GM12878 (cell line): ENCODE data around the gene NRSN2. TPM values are rescaled to one million over a fixed set of nuclear protein-coding genes. Genes with fewer than 3 reads are reported as not detected.

Experiments
- ATAC-seq: fragments of 200-7000 bp; cut with Tn5 transposase; 3 replicates; pipeline ENCODE4 v1.9.1; 2020; ENCODE audit warnings: mild to moderate bottlenecking, moderate library complexity
- BruUV-seq: library from RNA; stranded (reverse); fragments of 400-500 nt; replicated peaks from 2 replicates; lab custom pipeline; 2021; lab: Mats Ljungman, UMichigan
- CTCF ChIA-PET: fragments of 300-600 bp; sonication (Branson Sonifier 250); formaldehyde crosslinking; extraction: SDS; loops from one replicate; lab custom pipeline; 2021; ENCODE audit warnings: inconsistent platforms; lab: Yijun Ruan, JAX
- POLR2A ChIA-PET: fragments of 350-600 bp; formaldehyde crosslinking; extraction: SDS; loops from one replicate; lab custom pipeline; 2021; ENCODE audit warnings: inconsistent platforms; lab: Charles Lee
- RAD21 ChIA-PET: fragments of 300-600 bp; sonication (Branson Sonifier 250); formaldehyde crosslinking; loops from one replicate; lab custom pipeline; 2023; ENCODE audit warnings: antibody characterized with exemption; ENCODE audit not compliant: unreplicated experiment; lab: Charles Lee
- SMC1A ChIA-PET: fragments of 300-600 bp; sonication (Branson Sonifier 250); formaldehyde crosslinking; loops from one replicate; lab custom pipeline; 2023; ENCODE audit not compliant: unreplicated experiment, uncharacterized antibody; lab: Charles Lee
- DNase-seq: peaks from one replicate; pipeline ENCODE4 v3.0.0-alpha.2; 2011; ENCODE audit warnings: low read depth, low spot score
- FAIRE-seq: peaks from 3 replicates; lab custom pipeline; 2011; peaks lifted over from hg19 to GRCh38; lab: Jason Lieb, UNC
- H2AFZ ChIP-seq: 2 replicates; pipeline ENCODE4 v1.6.0; 2011; ENCODE audit warnings: low read depth, low read length, control low read depth; ENCODE audit not compliant: control insufficient read depth
- H3K27ac ChIP-seq: 2 replicates; pipeline ENCODE4 v1.5.1; 2011; ENCODE audit warnings: control low read depth; ENCODE audit not compliant: control insufficient read depth, insufficient read depth
- H3K27me3 ChIP-seq, 2 experiments: replicated peaks in 1 of 2; 2 replicates each; pipeline versions ENCODE4 v1.6.0 to v1.6.1; 2011; ENCODE audit warnings: low read length in 1 of 2; ENCODE audit not compliant: control insufficient read depth in 2 of 2, insufficient read depth in 2 of 2
- H3K36me3 ChIP-seq, 2 experiments: 2 replicates each; pipeline ENCODE4 v1.5.1; 2011; ENCODE audit warnings: low read length in 1 of 2; ENCODE audit not compliant: control insufficient read depth in 2 of 2, insufficient read depth in 2 of 2
- H3K4me1 ChIP-seq: 2 replicates; pipeline ENCODE4 v1.6.1; 2011; ENCODE audit warnings: mild to moderate bottlenecking, low read length, moderate library complexity, mixed read lengths; ENCODE audit not compliant: control insufficient read depth, insufficient read depth
- H3K4me2 ChIP-seq: 2 replicates; pipeline ENCODE4 v1.6.0; 2011; ENCODE audit warnings: control low read depth; ENCODE audit not compliant: control insufficient read depth, insufficient read depth
- H3K4me3 ChIP-seq: fragments of 200-600 bp; sonication (generic); 2 replicates; pipeline ENCODE4 v1.5.1; 2016
- H3K79me2 ChIP-seq: 2 replicates; pipeline ENCODE4 v1.6.0; 2011; ENCODE audit warnings: low read length; ENCODE audit not compliant: control insufficient read depth, insufficient read depth
- H3K9ac ChIP-seq: 2 replicates; pipeline ENCODE4 v1.8.0; 2011; ENCODE audit warnings: low read length, control low read depth, mixed read lengths; ENCODE audit not compliant: control insufficient read depth, insufficient read depth
- H3K9me3 ChIP-seq: replicated peaks from 3 replicates; pipeline ENCODE4 v1.5.1; 2011; ENCODE audit warnings: mild to moderate bottlenecking, low read length; ENCODE audit not compliant: control insufficient read depth, insufficient read depth
- H4K20me1 ChIP-seq: 2 replicates; pipeline ENCODE4 v1.6.0; 2011; ENCODE audit not compliant: control insufficient read depth, insufficient read depth
- EZH2 ChIP-seq: IDR thresholded peaks from 2 replicates; pipeline ENCODE4 v1.6.1; 2012; ENCODE audit warnings: low read depth, mild to moderate bottlenecking, control low read depth, inconsistent platforms, low read length, borderline replicate concordance; ENCODE audit not compliant: control insufficient read depth
- MYB ChIP-seq: fragments of 150-350 bp; IDR thresholded peaks from 2 replicates; pipeline ENCODE4 v1.6.1; 2014; ENCODE audit warnings: mild to moderate bottlenecking, low read depth, low read length, borderline replicate concordance
- POLR2AphosphoS2 ChIP-seq: IDR thresholded peaks from 2 replicates; pipeline ENCODE4 v1.6.1; 2011; ENCODE audit warnings: low read depth, mild to moderate bottlenecking, low read length, improper control_type of control experiment, moderate library complexity
- SUPT20H ChIP-seq: IDR thresholded peaks from 2 replicates; pipeline ENCODE4 v1.6.1; 2011; ENCODE audit warnings: low read depth, mild to moderate bottlenecking, low read length, moderate library complexity, borderline replicate concordance; ENCODE audit not compliant: control insufficient read depth
- TAF1 ChIP-seq: IDR thresholded peaks from 2 replicates; pipeline ENCODE4 v1.6.1; 2011; ENCODE audit warnings: mild to moderate bottlenecking, low read depth, low read length, borderline replicate concordance
- WGBS: methylation state at CpG from one replicate; pipeline ENCODE4 v1.1.6; 2016; ENCODE audit warnings: low lambda C conversion rate; ENCODE audit not compliant: insufficient replicate concordance, insufficient coverage; ENCODE audit errors: missing lambda C conversion rate; 5-methylcytosine and 5-hydroxymethylcytosine counted together
- in situ Hi-C: fragments of 300-500 bp; cut with MboI; formaldehyde crosslinking; loops from 9 replicates; pipeline ENCODE4 v1.14.3; 2018; ENCODE audit warnings: mixed read lengths
- intact Hi-C: fragments of 100-400 bp; cut with micrococcal nuclease; formaldehyde crosslinking; loops from one replicate; pipeline ENCODE4 v1.14.2; 2022; ENCODE audit not compliant: unreplicated experiment
- polyA plus RNA-seq, 11 experiments: library from polyadenylated mRNA; depleted of rRNA in 4 of 11; unstranded in 6 of 11; stranded (reverse) in 5 of 11; fragments of >200 nt; fragmentation: Nextera tagmentation in 4 of 11; fragmentation: Illumina TruSeq in 1 of 11; extraction: Ambion mirVana in 4 of 11; extraction: Trizol in 1 of 11; gene quantifications; 1 replicate in 1 of 11; 2 replicates in 10 of 11; pipeline versions ENCODE4 v1.2.1 to v1.2.3, GENCODE V29; 2011 to 2016; ENCODE audit warnings: inconsistent platforms in 2 of 11, missing spikeins in 2 of 11, low read depth in 1 of 11
- total RNA-seq, 4 experiments: library from RNA; depleted of rRNA in 3 of 4; stranded (reverse); fragments of >200 nt in 3 of 4; fragmentation: Illumina TruSeq in 1 of 4; extraction: Trizol in 1 of 4; gene quantifications; 2 replicates each; pipeline versions ENCODE4 v1.2.1 to v1.2.3, GENCODE V29; 2013 to 2021
- TF ChIP-seq, protein P1 (sequence below): fragments of 450-650 bp; IDR thresholded peaks from 2 replicates; pipeline ENCODE4 v1.6.1; 2017; ENCODE audit warnings: antibody characterized with exemption, mild to moderate bottlenecking, moderate library complexity

NRSN2 gene
- total and polyA plus RNA-seq, 10 of the 15 experiments (the other 5 are each of a cell fraction or from before 2014, with no cell fraction given), result 6.2 to 32.4 (median 13.0) TPM

GRCh38 chr20:381581-382290, 34.8 kb downstream of the NRSN2 start (continued):
- TF ChIP-seq POLR2AphosphoS2, result no peak
- TF ChIP-seq SUPT20H, result no peak
- TF ChIP-seq MYB, result no peak
- no peak for TF ChIP-seq EZH2
- TF ChIP-seq, all 136 proteins: peak for 22

DNA sequence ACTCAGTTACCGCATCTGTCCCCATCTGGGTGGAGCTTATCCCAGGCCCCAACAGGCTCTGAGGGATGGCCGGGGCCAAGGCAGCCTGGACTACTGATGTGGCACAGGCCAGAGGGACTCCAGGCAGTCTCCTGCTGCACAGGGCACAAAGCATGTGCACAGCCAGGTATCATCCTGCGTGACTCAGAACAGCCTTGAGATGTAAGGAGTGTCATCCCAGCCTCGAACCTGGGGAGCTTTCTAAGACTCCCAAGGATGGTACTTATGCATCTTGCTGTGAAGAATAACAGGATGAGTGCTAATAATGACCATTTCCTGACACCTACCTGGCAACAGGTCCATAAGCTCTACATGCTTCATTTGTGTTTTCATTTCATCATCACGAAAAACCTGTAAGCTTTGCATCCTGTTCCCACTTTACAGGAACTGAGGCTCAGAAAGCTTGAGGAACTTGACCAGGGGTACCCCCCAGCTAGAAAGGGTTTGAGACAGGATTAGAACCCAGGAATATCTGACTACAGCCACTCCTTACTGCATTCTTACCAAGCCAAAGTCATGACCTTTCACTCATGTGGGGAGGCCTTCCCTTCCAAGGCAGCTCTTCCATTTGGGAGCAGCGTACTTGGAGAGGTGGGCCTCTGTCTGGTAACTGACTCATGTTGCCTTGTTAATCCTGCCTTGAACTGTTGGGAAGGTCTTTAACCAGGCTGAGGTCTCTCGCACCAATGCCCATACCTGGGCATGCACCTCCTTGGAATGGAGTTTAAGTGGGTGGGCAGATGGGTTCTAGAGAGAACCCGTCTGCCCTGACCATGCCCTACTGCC, 35.6 kb downstream of the NRSN2 start:
- no peaks in the 10 kb centered on the region for H3K9me3 ChIP-seq
- CTCF ChIA-PET, result interaction anchor here (1.0 to 1.4 kb wide), 5 partner anchors 9 to 155 kb away, joined by 3 to 6 read pairs (median 4); no protein-coding TSS in a partner anchor
- peaks cover 10% of the 10 kb centered on the region for H3K4me1 ChIP-seq
- peaks cover 16% of the 10 kb centered on the region for H3K79me2 ChIP-seq
- TSS peak; percentile 51 for BruUV-seq
- H3K4me3 ChIP-seq, result peak overlapping the region; percentile 67; the same call in 1 of the 2 replicates
- peak; percentile 18 for FAIRE-seq
- TF ChIP-seq, protein P1, sequence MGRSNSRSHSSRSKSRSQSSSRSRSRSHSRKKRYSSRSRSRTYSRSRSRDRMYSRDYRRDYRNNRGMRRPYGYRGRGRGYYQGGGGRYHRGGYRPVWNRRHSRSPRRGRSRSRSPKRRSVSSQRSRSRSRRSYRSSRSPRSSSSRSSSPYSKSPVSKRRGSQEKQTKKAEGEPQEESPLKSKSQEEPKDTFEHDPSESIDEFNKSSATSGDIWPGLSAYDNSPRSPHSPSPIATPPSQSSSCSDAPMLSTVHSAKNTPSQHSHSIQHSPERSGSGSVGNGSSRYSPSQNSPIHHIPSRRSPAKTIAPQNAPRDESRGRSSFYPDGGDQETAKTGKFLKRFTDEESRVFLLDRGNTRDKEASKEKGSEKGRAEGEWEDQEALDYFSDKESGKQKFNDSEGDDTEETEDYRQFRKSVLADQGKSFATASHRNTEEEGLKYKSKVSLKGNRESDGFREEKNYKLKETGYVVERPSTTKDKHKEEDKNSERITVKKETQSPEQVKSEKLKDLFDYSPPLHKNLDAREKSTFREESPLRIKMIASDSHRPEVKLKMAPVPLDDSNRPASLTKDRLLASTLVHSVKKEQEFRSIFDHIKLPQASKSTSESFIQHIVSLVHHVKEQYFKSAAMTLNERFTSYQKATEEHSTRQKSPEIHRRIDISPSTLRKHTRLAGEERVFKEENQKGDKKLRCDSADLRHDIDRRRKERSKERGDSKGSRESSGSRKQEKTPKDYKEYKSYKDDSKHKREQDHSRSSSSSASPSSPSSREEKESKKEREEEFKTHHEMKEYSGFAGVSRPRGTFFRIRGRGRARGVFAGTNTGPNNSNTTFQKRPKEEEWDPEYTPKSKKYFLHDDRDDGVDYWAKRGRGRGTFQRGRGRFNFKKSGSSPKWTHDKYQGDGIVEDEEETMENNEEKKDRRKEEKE, result no peak
- TF ChIP-seq TAF1, result no peak
- TF ChIP-seq, all 136 proteins: peak for 0
- no peak overlapping the region for H3K27ac ChIP-seq
- DNase-seq (no peak), ATAC-seq (peak; percentile 12)
- RAD21 ChIA-PET, result interaction anchor here (1.2 kb wide), 1 partner anchor 25 kb away, joined by 4 read pairs; no protein-coding TSS in a partner anchor
- in situ Hi-C loops, result no loop called here
- no peaks in the 10 kb centered on the region for H3K36me3 ChIP-seq
- H3K4me2 ChIP-seq, result peak overlapping the region; percentile 76
- POLR2A ChIA-PET, result interaction anchor here (1.2 to 1.3 kb wide), 2 partner anchors 25 to 51 kb away, joined by 3 to 4 read pairs; no protein-coding TSS in a partner anchor
- H3K27me3 ChIP-seq, result no peaks in the 10 kb centered on the region
- no peaks in the 10 kb centered on the region for H4K20me1 ChIP-seq
- H2AFZ ChIP-seq, result no peak overlapping the region
- WGBS, result 48% methylated on average over 8 of the region's 8 CpGs
- intact Hi-C loops, result no loop called here
- SMC1A ChIA-PET, result interaction anchor here (0.7 to 1.6 kb wide), 7 partner anchors 9 to 96 kb away, joined by 3 to 4 read pairs (median 3); no protein-coding TSS in a partner anchor
- no peak overlapping the region for H3K9ac ChIP-seq
